Subcutaneous adipose tissue (tissue), 4 donors: Measurements from ENCODE around the gene POU2F2. TPM values are rescaled to one million over a fixed set of nuclear protein-coding genes. Genes with fewer than 3 reads are reported as not detected.

Experiments
- CTCF ChIP-seq: fragments of 450-650 bp; IDR thresholded peaks from one replicate; pipeline ENCODE4 v1.5.1; 2016; ENCODE audit warnings: low read depth, mild to moderate bottlenecking, control low read depth, antibody characterized with exemption, moderate library complexity
- total RNA-seq, 4 donors: library from RNA; depleted of rRNA; stranded (reverse); fragments of >200 nt; gene quantifications; one replicate each; pipeline ENCODE4 v1.1.0, GENCODE V29; 2016

POU2F2 gene
- total RNA-seq, 4 donors from 2014 or later: 0.85 to 2.4 (median 1.5) TPM

DNA sequence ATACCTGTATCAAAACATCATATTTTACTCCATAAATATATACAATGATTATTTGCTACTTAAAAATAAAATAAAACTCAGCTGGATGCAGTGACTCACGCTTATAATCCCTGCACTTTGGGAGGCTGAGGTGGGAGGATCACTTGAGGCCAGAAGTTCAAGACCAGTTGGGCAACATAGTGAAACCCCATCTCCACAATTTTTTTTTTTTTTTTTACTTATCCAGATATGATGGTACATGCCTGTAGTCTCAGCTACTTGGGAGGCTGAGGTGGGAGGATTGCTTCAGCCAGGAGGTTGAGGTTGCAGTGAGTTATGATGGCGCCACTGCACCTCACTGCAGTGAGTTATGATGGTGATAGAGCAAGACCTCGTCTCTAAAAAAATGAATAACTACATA is 22.4 kb downstream of the POU2F2 start:
- no peak for TF ChIP-seq CTCF

- TF ChIP-seq CTCF: no peak
These were observed 23.5 kb downstream of the POU2F2 start for GRCh38 chr19:42108527-42109389.

DNA sequence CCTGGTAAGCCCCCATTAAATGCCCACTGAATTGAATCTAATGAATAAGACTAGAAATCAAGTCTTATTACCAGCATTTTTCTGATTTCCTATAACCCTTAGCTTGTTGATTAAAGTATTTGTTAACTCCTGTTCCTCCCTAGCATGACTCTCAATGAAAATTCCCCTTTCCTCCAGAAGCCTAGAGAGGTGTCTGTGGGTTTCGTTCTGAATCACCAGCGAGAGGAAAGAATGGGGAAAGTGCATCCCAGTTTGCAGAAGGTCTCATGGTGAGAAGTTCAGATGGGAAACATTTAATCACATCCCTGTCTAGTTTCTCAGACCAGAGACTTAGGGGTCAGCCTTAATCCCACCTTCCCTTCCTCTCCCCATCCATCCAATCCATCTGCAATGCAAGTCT is 26.9 kb downstream of the POU2F2 start:
- TF ChIP-seq CTCF: no peak

DNA sequence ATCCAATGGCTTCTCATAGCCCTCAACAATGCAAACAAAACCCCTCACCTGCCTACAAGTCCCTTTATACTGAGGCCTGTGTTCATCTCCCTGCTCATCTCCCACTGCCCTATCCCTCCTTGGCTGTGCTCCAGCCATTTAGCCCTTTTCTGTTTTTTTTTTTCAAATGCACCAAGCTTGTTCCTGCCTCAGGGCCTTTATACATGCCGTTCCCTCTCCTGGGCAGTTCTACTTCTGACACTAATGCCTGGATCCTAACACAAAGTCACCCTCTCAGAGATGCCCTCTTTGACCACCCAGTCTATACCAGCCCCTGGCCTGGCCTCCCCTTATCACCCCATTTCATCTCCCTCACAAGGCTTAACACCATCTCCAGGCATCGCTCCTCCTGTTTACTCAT is 29.4 kb downstream of the POU2F2 start:
- no peak for TF ChIP-seq CTCF

DNA sequence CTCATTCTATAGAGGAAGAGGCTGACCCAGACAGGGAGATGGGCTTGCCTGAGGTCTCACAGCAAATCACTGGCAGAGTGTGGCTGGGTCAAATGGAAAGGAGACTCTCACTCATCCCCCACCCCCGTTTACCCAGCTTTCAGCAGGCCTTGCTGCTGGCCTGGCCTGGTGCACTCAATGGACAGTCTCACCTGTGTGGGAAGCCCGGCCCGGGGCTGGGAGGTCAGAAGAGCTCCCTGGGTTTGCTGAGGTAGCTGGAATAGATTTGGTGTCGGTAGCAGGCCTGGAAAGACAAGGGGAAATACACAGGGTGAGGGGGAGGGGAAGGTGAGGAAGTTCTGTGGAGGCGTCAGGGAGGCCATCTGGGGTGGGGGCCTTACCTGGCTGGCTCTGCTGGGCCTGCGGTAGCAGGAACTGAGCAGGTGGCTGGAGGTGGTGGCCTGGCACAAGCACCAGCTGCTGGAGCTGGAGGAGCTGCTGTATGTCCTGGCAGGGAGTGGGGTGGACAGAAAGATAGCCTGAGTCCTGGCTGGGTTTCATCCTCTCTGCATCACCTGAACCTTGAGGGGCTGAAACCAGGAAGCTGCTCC is 32.8 kb downstream of the POU2F2 start:
- TF ChIP-seq CTCF: no peak

DNA sequence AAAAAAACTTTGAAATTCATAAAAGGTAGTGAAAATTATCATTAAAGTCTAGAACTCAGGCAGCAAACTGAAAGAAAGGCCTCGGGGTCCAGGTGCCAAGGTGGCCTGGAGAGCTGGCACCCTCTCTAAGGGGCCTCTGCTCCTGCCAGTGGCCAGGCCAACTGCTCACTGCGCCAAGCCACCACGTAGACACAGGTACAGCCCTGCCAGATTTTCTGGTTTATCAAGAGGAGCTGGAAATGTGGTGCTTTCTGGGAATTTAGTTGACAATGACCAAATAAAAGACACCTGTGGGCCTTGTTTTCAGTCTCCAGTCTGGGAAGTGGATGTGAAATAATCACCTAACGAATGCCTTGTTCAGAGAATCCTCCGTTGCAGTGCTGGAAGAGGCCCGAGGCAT is 33.5 kb downstream of the POU2F2 start:
- TF ChIP-seq CTCF: no peak

DNA sequence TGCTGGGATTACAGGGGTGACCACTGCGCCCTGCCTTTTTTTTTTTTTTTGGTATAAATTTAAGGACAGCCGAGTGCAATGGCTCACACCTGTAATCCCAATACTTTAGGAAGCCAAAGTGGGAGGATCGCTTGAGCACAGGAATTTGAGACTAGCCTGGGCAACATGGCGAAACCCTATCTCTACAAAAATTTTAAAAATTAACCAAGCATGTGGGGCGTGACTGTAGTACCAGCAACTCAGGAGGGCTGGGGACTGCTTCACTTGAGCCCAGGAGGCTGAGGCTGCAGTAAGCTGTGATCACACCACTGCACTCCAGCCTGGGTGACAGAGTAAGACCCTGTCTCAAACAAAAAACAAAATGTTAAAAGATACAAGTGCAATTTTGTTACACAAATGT is 34.8 kb downstream of the POU2F2 start:
- TF ChIP-seq CTCF: no peak
